ENCODE data around the gene STXBP6. TPM values are rescaled to one million over a fixed set of nuclear protein-coding genes. Genes with fewer than 3 reads are reported as not detected.

STXBP6 gene
- total and polyA plus RNA-seq, 2 experiments from 2014 or later: 19.7 to 29.0 TPM

DNA sequence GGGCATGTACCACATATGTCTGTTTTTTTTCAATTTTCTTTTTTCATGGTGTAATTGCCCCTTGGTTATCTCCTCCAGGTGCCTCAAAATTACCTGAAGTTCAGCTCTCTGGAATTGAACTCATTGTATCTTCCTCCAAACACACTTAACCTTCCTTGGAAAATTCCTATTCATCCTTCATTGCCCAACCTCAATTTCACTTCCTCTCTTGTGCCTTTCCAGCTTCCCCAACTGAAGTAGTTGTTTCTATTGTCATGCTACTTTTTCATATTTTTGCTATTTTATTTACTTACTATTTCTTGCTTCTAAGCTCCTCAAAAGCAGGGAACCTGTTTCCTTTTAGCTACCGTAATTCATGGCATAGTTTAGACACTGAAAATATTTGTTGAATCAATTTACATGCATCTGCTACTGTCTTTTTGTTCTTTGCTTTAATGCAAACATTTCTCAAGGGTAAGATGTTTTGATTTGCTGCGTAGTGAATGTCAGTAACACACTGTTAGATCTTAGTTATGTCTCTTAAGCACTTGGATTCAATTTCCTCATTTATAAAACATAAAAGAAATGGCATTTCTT lies 37.0 kb upstream of the STXBP6 start:
- H3K27me3 Mint-ChIP-seq (ENCODE audit: insufficient read depth, low read depth, poor library complexity): no peaks in the 10 kb centered on the region
- Histone ChIP-seq H3K36me3 (ENCODE audit: insufficient read depth) (no peaks in the 10 kb centered on the region), H2AFZ (no peak overlapping the region), H3K79me2 (replicated peaks; ENCODE audit: insufficient read depth) (no peaks in the 10 kb centered on the region), H3F3A (replicated peaks; ENCODE audit: low read depth) (no peaks in the 10 kb centered on the region), H3K4me2 (no peak overlapping the region), H3K4me3 (no peak overlapping the region), H3K27me3 (ENCODE audit: insufficient read depth) (no peaks in the 10 kb centered on the region), H4K20me1 (replicated peaks; ENCODE audit: insufficient read depth) (no peaks in the 10 kb centered on the region), H3K27ac (ENCODE audit: low read depth) (no peak overlapping the region), H3K9me2 (ENCODE audit: insufficient read depth) (no peaks in the 10 kb centered on the region), H3K4me1 (ENCODE audit: insufficient read depth) (no peaks in the 10 kb centered on the region; the same call in 1 of the 2 replicates)
- H3K36me3 Mint-ChIP-seq (ENCODE audit: low read depth): no peaks in the 10 kb centered on the region
- ATAC-seq: no peak
- no peak for DNase-seq (ENCODE audit: low spot score)
- H3K4me3 Mint-ChIP-seq: no peak overlapping the region
- TF ChIP-seq CREB1 (CRISPR knock-in tag; IDR thresholded peaks at IDR 0.05; ENCODE audit: low read depth): no peak
- TF ChIP-seq EZH2 (IDR thresholded peaks at IDR 0.05; ENCODE audit: low read depth, unreplicated experiment): no peak
- TF ChIP-seq, protein P1, sequence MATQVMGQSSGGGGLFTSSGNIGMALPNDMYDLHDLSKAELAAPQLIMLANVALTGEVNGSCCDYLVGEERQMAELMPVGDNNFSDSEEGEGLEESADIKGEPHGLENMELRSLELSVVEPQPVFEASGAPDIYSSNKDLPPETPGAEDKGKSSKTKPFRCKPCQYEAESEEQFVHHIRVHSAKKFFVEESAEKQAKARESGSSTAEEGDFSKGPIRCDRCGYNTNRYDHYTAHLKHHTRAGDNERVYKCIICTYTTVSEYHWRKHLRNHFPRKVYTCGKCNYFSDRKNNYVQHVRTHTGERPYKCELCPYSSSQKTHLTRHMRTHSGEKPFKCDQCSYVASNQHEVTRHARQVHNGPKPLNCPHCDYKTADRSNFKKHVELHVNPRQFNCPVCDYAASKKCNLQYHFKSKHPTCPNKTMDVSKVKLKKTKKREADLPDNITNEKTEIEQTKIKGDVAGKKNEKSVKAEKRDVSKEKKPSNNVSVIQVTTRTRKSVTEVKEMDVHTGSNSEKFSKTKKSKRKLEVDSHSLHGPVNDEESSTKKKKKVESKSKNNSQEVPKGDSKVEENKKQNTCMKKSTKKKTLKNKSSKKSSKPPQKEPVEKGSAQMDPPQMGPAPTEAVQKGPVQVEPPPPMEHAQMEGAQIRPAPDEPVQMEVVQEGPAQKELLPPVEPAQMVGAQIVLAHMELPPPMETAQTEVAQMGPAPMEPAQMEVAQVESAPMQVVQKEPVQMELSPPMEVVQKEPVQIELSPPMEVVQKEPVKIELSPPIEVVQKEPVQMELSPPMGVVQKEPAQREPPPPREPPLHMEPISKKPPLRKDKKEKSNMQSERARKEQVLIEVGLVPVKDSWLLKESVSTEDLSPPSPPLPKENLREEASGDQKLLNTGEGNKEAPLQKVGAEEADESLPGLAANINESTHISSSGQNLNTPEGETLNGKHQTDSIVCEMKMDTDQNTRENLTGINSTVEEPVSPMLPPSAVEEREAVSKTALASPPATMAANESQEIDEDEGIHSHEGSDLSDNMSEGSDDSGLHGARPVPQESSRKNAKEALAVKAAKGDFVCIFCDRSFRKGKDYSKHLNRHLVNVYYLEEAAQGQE (IDR thresholded peaks at IDR 0.05; ENCODE audit: unreplicated experiment): no peak
- no peak for TF ChIP-seq ZNF114 (CRISPR knock-in tag; IDR thresholded peaks at IDR 0.05)
- no peak for TF ChIP-seq JUNB (IDR thresholded peaks at IDR 0.05; ENCODE audit: unreplicated experiment)
- no peak for TF ChIP-seq ZNF331 (CRISPR knock-in tag; IDR thresholded peaks at IDR 0.05; ENCODE audit: low read depth)
- TF ChIP-seq, protein P2, sequence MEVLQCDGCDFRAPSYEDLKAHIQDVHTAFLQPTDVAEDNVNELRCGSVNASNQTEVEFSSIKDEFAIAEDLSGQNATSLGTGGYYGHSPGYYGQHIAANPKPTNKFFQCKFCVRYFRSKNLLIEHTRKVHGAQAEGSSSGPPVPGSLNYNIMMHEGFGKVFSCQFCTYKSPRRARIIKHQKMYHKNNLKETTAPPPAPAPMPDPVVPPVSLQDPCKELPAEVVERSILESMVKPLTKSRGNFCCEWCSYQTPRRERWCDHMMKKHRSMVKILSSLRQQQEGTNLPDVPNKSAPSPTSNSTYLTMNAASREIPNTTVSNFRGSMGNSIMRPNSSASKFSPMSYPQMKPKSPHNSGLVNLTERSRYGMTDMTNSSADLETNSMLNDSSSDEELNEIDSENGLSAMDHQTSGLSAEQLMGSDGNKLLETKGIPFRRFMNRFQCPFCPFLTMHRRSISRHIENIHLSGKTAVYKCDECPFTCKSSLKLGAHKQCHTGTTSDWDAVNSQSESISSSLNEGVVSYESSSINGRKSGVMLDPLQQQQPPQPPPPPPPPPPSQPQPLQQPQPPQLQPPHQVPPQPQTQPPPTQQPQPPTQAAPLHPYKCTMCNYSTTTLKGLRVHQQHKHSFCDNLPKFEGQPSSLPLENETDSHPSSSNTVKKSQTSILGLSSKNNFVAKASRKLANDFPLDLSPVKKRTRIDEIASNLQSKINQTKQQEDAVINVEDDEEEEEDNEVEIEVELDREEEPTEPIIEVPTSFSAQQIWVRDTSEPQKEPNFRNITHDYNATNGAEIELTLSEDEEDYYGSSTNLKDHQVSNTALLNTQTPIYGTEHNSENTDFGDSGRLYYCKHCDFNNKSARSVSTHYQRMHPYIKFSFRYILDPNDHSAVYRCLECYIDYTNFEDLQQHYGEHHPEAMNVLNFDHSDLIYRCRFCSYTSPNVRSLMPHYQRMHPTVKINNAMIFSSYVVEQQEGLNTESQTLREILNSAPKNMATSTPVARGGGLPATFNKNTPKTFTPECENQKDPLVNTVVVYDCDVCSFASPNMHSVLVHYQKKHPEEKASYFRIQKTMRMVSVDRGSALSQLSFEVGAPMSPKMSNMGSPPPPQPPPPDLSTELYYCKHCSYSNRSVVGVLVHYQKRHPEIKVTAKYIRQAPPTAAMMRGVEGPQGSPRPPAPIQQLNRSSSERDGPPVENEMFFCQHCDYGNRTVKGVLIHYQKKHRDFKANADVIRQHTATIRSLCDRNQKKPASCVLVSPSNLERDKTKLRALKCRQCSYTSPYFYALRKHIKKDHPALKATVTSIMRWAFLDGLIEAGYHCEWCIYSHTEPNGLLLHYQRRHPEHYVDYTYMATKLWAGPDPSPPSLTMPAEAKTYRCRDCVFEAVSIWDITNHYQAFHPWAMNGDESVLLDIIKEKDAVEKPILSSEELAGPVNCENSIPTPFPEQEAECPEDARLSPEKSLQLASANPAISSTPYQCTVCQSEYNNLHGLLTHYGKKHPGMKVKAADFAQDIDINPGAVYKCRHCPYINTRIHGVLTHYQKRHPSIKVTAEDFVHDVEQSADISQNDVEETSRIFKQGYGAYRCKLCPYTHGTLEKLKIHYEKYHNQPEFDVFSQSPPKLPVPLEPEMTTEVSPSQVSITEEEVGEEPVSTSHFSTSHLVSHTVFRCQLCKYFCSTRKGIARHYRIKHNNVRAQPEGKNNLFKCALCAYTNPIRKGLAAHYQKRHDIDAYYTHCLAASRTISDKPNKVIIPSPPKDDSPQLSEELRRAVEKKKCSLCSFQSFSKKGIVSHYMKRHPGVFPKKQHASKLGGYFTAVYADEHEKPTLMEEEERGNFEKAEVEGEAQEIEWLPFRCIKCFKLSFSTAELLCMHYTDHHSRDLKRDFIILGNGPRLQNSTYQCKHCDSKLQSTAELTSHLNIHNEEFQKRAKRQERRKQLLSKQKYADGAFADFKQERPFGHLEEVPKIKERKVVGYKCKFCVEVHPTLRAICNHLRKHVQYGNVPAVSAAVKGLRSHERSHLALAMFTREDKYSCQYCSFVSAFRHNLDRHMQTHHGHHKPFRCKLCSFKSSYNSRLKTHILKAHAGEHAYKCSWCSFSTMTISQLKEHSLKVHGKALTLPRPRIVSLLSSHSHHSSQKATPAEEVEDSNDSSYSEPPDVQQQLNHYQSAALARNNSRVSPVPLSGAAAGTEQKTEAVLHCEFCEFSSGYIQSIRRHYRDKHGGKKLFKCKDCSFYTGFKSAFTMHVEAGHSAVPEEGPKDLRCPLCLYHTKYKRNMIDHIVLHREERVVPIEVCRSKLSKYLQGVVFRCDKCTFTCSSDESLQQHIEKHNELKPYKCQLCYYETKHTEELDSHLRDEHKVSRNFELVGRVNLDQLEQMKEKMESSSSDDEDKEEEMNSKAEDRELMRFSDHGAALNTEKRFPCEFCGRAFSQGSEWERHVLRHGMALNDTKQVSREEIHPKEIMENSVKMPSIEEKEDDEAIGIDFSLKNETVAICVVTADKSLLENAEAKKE (CRISPR knock-in tag; IDR thresholded peaks at IDR 0.05): no peak
- TF ChIP-seq, protein P3, sequence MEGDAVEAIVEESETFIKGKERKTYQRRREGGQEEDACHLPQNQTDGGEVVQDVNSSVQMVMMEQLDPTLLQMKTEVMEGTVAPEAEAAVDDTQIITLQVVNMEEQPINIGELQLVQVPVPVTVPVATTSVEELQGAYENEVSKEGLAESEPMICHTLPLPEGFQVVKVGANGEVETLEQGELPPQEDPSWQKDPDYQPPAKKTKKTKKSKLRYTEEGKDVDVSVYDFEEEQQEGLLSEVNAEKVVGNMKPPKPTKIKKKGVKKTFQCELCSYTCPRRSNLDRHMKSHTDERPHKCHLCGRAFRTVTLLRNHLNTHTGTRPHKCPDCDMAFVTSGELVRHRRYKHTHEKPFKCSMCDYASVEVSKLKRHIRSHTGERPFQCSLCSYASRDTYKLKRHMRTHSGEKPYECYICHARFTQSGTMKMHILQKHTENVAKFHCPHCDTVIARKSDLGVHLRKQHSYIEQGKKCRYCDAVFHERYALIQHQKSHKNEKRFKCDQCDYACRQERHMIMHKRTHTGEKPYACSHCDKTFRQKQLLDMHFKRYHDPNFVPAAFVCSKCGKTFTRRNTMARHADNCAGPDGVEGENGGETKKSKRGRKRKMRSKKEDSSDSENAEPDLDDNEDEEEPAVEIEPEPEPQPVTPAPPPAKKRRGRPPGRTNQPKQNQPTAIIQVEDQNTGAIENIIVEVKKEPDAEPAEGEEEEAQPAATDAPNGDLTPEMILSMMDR (conservative IDR thresholded peaks at IDR 0.05; ENCODE audit: low read depth in 2 of 2): no peak
- TF ChIP-seq POLR2AphosphoS5 (IDR thresholded peaks at IDR 0.05; ENCODE audit: low read depth): no peak
- TF ChIP-seq EZH2phosphoT487 (IDR thresholded peaks at IDR 0.05; ENCODE audit: unreplicated experiment): no peak
- TF ChIP-seq, protein P4, sequence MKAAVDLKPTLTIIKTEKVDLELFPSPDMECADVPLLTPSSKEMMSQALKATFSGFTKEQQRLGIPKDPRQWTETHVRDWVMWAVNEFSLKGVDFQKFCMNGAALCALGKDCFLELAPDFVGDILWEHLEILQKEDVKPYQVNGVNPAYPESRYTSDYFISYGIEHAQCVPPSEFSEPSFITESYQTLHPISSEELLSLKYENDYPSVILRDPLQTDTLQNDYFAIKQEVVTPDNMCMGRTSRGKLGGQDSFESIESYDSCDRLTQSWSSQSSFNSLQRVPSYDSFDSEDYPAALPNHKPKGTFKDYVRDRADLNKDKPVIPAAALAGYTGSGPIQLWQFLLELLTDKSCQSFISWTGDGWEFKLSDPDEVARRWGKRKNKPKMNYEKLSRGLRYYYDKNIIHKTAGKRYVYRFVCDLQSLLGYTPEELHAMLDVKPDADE (IDR thresholded peaks at IDR 0.05): no peak
- H3K4me1 Mint-ChIP-seq: peaks cover 16% of the 10 kb centered on the region; the same call in 2 of the 3 replicates
- H3K9me3 Mint-ChIP-seq: no peaks in the 10 kb centered on the region
- no peak overlapping the region for H3K27ac Mint-ChIP-seq

Data from GM23338 (cell line).